H9 (cell line): ENCODE results near the gene ZNF236. TPM values are rescaled to one million over a fixed set of nuclear protein-coding genes. Genes with fewer than 3 reads are reported as not detected.

Experiments used
- DNase-seq: peaks from one replicate; pipeline ENCODE4 v3.0.0-alpha.2; 2017
- H2AFZ ChIP-seq: one replicate; pipeline ENCODE4 v1.6.1; 2013; ENCODE audit warnings: mild to moderate bottlenecking, low read length, control low read depth, moderate library complexity
- H2AK5ac ChIP-seq: 2 replicates; pipeline ENCODE4 v1.6.1; 2013; ENCODE audit warnings: low read length, control low read depth, mixed read lengths; ENCODE audit not compliant: insufficient read length
- H2BK120ac ChIP-seq: one replicate; pipeline ENCODE4 v1.6.1; 2013; ENCODE audit warnings: low read depth, mild to moderate bottlenecking, low read length, control low read depth, inconsistent platforms; ENCODE audit not compliant: poor library complexity, severe bottlenecking
- H2BK12ac ChIP-seq: 2 replicates; pipeline ENCODE4 v1.6.1; 2013; ENCODE audit warnings: low read length, control low read depth, mixed read lengths, low read depth; ENCODE audit not compliant: insufficient read length
- H2BK15ac ChIP-seq: 2 replicates; pipeline ENCODE4 v1.6.1; 2013; ENCODE audit warnings: low read depth, low read length, control low read depth
- H2BK20ac ChIP-seq: one replicate; pipeline ENCODE4 v1.6.1; 2013; ENCODE audit warnings: low read depth, mild to moderate bottlenecking, low read length, control low read depth, inconsistent platforms; ENCODE audit not compliant: poor library complexity, severe bottlenecking
- H2BK5ac ChIP-seq: 2 replicates; pipeline ENCODE4 v1.6.1; 2013; ENCODE audit warnings: low read length, control low read depth, mixed read lengths; ENCODE audit not compliant: insufficient read length
- H3K14ac ChIP-seq: 2 replicates; pipeline ENCODE4 v1.6.1; 2013; ENCODE audit warnings: low read length, control low read depth; ENCODE audit not compliant: insufficient read depth
- H3K18ac ChIP-seq: 2 replicates; pipeline ENCODE4 v1.6.1; 2013; ENCODE audit warnings: low read depth, mild to moderate bottlenecking, mixed read lengths, low read length, control low read depth; ENCODE audit not compliant: insufficient read length
- H3K23ac ChIP-seq: 2 replicates; pipeline ENCODE4 v1.6.1; 2013; ENCODE audit warnings: low read length, control low read depth, mixed read lengths, low read depth; ENCODE audit not compliant: insufficient read length
- H3K23me2 ChIP-seq: 2 replicates; pipeline ENCODE4 v1.6.1; 2013; ENCODE audit warnings: low read depth, mild to moderate bottlenecking, mixed read lengths, low read length, control low read depth; ENCODE audit not compliant: insufficient read length, poor library complexity, severe bottlenecking
- H3K27ac ChIP-seq: 2 replicates; pipeline ENCODE4 v1.5.1; 2013; ENCODE audit warnings: low read length, control low read depth, mixed read lengths, low read depth; ENCODE audit not compliant: insufficient read length
- H3K27me3 ChIP-seq: 2 replicates; pipeline ENCODE4 v1.6.1; 2013; ENCODE audit warnings: low read length, control low read depth, inconsistent platforms; ENCODE audit not compliant: insufficient read depth
- H3K4ac ChIP-seq: 2 replicates; pipeline ENCODE4 v1.6.1; 2013; ENCODE audit warnings: low read depth, mild to moderate bottlenecking, control low read depth, inconsistent platforms, low read length, moderate library complexity
- H3K4me1 ChIP-seq: 2 replicates; pipeline ENCODE4 v1.6.1; 2013; ENCODE audit warnings: low read length, control low read depth, inconsistent platforms; ENCODE audit not compliant: insufficient read depth
- H3K4me2 ChIP-seq: 2 replicates; pipeline ENCODE4 v1.6.1; 2013; ENCODE audit warnings: low read length, control low read depth, mixed read lengths; ENCODE audit not compliant: insufficient read length, insufficient read depth
- H3K56ac ChIP-seq: 2 replicates; pipeline ENCODE4 v1.6.1; 2013; ENCODE audit warnings: low read depth, mild to moderate bottlenecking, mixed read lengths, low read length, control low read depth; ENCODE audit not compliant: insufficient read length
- H3K79me1 ChIP-seq: 2 replicates; pipeline ENCODE4 v1.6.1; 2013; ENCODE audit warnings: low read depth, mild to moderate bottlenecking, moderate library complexity, low read length, control low read depth, inconsistent platforms; ENCODE audit not compliant: insufficient read depth, poor library complexity, severe bottlenecking
- H3K79me2 ChIP-seq: 2 replicates; pipeline ENCODE4 v1.6.1; 2013; ENCODE audit warnings: low read length, control low read depth, inconsistent platforms; ENCODE audit not compliant: insufficient read depth
- H3K9ac ChIP-seq: 2 replicates; pipeline ENCODE4 v1.6.1; 2013; ENCODE audit warnings: low read length, control low read depth, mixed read lengths; ENCODE audit not compliant: insufficient read length; ENCODE audit errors: extremely low read depth
- H3K9me3 ChIP-seq: one replicate; pipeline ENCODE4 v1.6.1; 2013; ENCODE audit warnings: low read depth, low read length, inconsistent platforms; ENCODE audit not compliant: control insufficient read depth
- H3T11ph ChIP-seq: one replicate; pipeline ENCODE4 v1.6.1; 2013; ENCODE audit warnings: mild to moderate bottlenecking, low read length, control low read depth, inconsistent platforms
- H4K20me1 ChIP-seq: one replicate; pipeline ENCODE4 v1.6.1; 2013; ENCODE audit not compliant: control insufficient read depth, insufficient read length, insufficient read depth
- H4K5ac ChIP-seq: 2 replicates; pipeline ENCODE4 v1.6.1; 2013; ENCODE audit warnings: low read depth, mild to moderate bottlenecking, mixed read lengths, low read length, control low read depth; ENCODE audit not compliant: insufficient read length
- H4K8ac ChIP-seq: replicated peaks from 2 replicates; pipeline ENCODE4 v1.6.1; 2013; ENCODE audit warnings: low read length, control low read depth, mixed read lengths, low read depth; ENCODE audit not compliant: insufficient read length
- H4K91ac ChIP-seq: 2 replicates; pipeline ENCODE4 v1.6.1; 2013; ENCODE audit warnings: low read depth, mild to moderate bottlenecking, moderate library complexity, mixed read lengths, low read length, control low read depth; ENCODE audit not compliant: insufficient read length
- H3K27ac Mint-ChIP-seq, 3 experiments: 2 replicates in 2 of 3; 3 replicates in 1 of 3; pipeline ENCODE4 v1.8.0; 2020 to 2021; ENCODE audit warnings: mixed read lengths in 3 of 3, mild to moderate bottlenecking in 1 of 3, moderate library complexity in 1 of 3
- H3K27me3 Mint-ChIP-seq: 2 replicates; pipeline ENCODE4 v1.8.0; 2021; ENCODE audit warnings: low read depth, mild to moderate bottlenecking, moderate library complexity, mixed read lengths
- H3K36me3 Mint-ChIP-seq, 3 experiments: 2 replicates in 2 of 3; 3 replicates in 1 of 3; pipeline ENCODE4 v1.8.0; 2020 to 2021; ENCODE audit warnings: low read depth in 3 of 3, mixed read lengths in 3 of 3; ENCODE audit not compliant: insufficient read depth in 1 of 3
- H3K4me1 Mint-ChIP-seq, 2 experiments: 2 replicates each; pipeline ENCODE4 v1.8.0; 2020; ENCODE audit warnings: mixed read lengths in 2 of 2
- H3K4me3 Mint-ChIP-seq, 2 experiments: 2 replicates in 1 of 2; 3 replicates in 1 of 2; pipeline ENCODE4 v1.8.0; 2020 to 2021; ENCODE audit warnings: mild to moderate bottlenecking in 2 of 2, mixed read lengths in 2 of 2, moderate library complexity in 1 of 2
- H3K9me3 Mint-ChIP-seq, 2 experiments: 2 replicates in 1 of 2; 3 replicates in 1 of 2; pipeline ENCODE4 v1.8.0; 2020; ENCODE audit warnings: mild to moderate bottlenecking in 2 of 2, mixed read lengths in 2 of 2, moderate library complexity in 1 of 2
- CTCF ChIP-seq: fragments of 200-600 bp; sonication (generic); conservative IDR thresholded peaks from 3 replicates; pipeline ENCODE4 v1.8.0; 2021; ENCODE audit warnings: antibody characterized with exemption, mild to moderate bottlenecking
- WGBS: extraction: QIAGEN DNeasy Blood & Tissue Kit; methylation state at CpG from one replicate; pipeline ENCODE4 v1.1.7; 2013; ENCODE audit warnings: missing lambda C conversion rate, low lambda C conversion rate, mixed read lengths; ENCODE audit not compliant: insufficient read length; ENCODE audit errors: extremely low coverage; 5-methylcytosine and 5-hydroxymethylcytosine counted together
- total RNA-seq: library from RNA; stranded (reverse); gene quantifications from 2 replicates; pipeline ENCODE4 v1.2.1, GENCODE V29; 2021

Gene ZNF236
- total RNA-seq, 1 experiment from 2014 or later: 16.0 TPM

- Histone ChIP-seq H2BK15ac (no peak overlapping the region), H3K14ac (no peak overlapping the region), H3K9me3 (peaks cover 10% of the 10 kb centered on the region), H4K91ac (no peak overlapping the region), H2BK20ac (no peak overlapping the region), H3K27me3 (no peaks in the 10 kb centered on the region), H2AFZ (no peak overlapping the region), H4K20me1 (no peaks in the 10 kb centered on the region), H3K79me1 (no peaks in the 10 kb centered on the region), H2BK12ac (no peak overlapping the region), H3K56ac (no peak overlapping the region), H2AK5ac (no peak overlapping the region), H3K18ac (no peak overlapping the region), H2BK120ac (no peak overlapping the region), H3K4ac (no peak overlapping the region), H4K8ac (no peak overlapping the region), H3K4me2 (no peak overlapping the region), H2BK5ac (no peak overlapping the region), H3K23me2 (no peaks in the 10 kb centered on the region), H3T11ph (no peak overlapping the region), H3K4me1 (peaks cover 9% of the 10 kb centered on the region), H4K5ac (no peak overlapping the region), H3K79me2 (no peaks in the 10 kb centered on the region), H3K27ac (no peak overlapping the region), H3K23ac (no peak overlapping the region), H3K9ac (no peak overlapping the region)
- DNase-seq: no peak
- H3K36me3 Mint-ChIP-seq: peaks cover 2 to 4% (median 3%) of the 10 kb centered on the region in 3 experiments; a peak in 4 of 7 replicates
- no peak for TF ChIP-seq CTCF
- H3K27me3 Mint-ChIP-seq: no peaks in the 10 kb centered on the region
- no CpG with 5 or more reads among the region's 11 CpGs for WGBS
- peaks cover 38 to 46% of the 10 kb centered on the region in 2 experiments for H3K4me1 Mint-ChIP-seq
- peak overlapping the region in 1 of 3 experiments; percentile 65; a peak in 2 of 7 replicates for H3K27ac Mint-ChIP-seq
- no peak overlapping the region for H3K4me3 Mint-ChIP-seq
- peaks cover 0 to 3% of the 10 kb centered on the region in 2 experiments; a peak in 1 of 5 replicates for H3K9me3 Mint-ChIP-seq
Observed at GRCh38 chr18:76970770-76971559, 148.6 kb downstream of the ZNF236 start.
